ENCODE data around the gene FAM149A.

GRCh38 chr4:186169945-186170802, 65.7 kb downstream of the FAM149A start:
- TF ChIP-seq CTCF (IDR thresholded peaks at IDR 0.05; ENCODE audit: poor library complexity) (no peak), EZH2 (IDR thresholded peaks at IDR 0.05; ENCODE audit: borderline replicate concordance) (no peak)

Measured in hepatocyte (in vitro differentiated cells).